Loucy (cell line): ENCODE measurements around the gene SOX14.

ENCODE experiments used
- CTCF ChIP-seq: fragments of 200-600 bp; sonication (generic); conservative IDR thresholded peaks from 2 replicates; pipeline ENCODE4 v1.5.1; 2014; ENCODE audit warnings: mild to moderate bottlenecking, antibody characterized with exemption, low read length
- EZH2phosphoT487 ChIP-seq: fragments of 200-600 bp; IDR thresholded peaks from 2 replicates; pipeline ENCODE4 v1.6.1; 2018; ENCODE audit warnings: antibody characterized with exemption, mild to moderate bottlenecking, moderate library complexity, borderline replicate concordance

GRCh38 chr3:137761563-137762503, 2.3 kb upstream of the SOX14 start:
- TF ChIP-seq CTCF (no peak), EZH2phosphoT487 (no peak)
